GM12865 (cell line): Measurements from ENCODE around the gene UNC79.

Experiments
- DNase-seq: peaks from one replicate; pipeline ENCODE4 v3.0.0; 2010; ENCODE audit warnings: low read depth
- H3K4me3 ChIP-seq: 2 replicates; pipeline ENCODE4 v1.5.1; 2011; ENCODE audit warnings: mild to moderate bottlenecking, low read depth, low read length, control low read depth
- CTCF ChIP-seq: IDR thresholded peaks from 2 replicates; pipeline ENCODE4 v1.5.1; 2011; ENCODE audit warnings: low read length, control low read depth, low read depth, inconsistent platforms; ENCODE audit not compliant: insufficient read depth; ENCODE audit errors: missing control alignments

UNC79 gene

DNA sequence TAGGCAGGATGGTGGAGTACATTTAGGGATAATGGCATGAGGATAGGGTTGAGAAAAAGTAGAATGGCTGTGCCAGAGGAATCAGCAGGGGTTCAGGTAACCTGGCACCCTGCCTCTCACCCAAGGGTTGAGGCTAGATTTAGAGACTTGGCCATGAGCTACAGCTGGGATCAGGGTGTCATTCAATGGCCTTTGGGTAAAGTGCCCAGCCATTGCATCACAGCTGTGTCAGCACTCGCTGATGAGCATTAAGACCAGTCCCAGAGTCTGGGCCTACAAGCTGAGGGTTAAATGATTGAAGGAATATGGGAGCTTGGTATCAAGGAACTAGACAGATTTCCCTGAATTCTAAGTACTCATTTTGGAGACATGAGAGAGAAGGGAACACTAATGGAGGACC, 243.6 kb downstream of the UNC79 start:
- no peak for DNase-seq
- no peak overlapping the region for H3K4me3 ChIP-seq
- no peak for TF ChIP-seq CTCF

DNA sequence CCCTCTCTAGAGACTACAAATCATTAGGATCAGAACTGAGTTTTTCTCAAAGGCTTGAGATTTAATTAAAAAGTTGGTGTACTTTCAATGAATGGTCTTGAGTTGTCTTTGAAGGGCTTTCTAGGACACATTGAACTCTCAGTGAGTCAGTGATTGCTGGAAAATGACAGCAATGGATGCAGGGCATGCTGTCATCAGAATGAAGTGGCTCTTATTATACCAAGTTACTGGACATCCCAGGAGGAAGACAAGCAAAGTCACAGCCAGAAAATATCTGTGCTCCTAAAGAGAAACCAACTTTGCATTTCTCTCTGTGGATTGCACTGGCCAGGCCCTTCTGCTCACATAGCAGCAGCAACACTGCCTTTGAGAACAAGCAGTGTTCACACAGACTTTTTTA, 244.9 kb downstream of the UNC79 start:
- no peak overlapping the region for H3K4me3 ChIP-seq
- TF ChIP-seq CTCF: no peak
- DNase-seq: no peak

GRCh38 chr14:93676416-93676958, 245.7 kb downstream of the UNC79 start:
- TF ChIP-seq CTCF: no peak
- DNase-seq: no peak
- H3K4me3 ChIP-seq: no peak overlapping the region

DNA sequence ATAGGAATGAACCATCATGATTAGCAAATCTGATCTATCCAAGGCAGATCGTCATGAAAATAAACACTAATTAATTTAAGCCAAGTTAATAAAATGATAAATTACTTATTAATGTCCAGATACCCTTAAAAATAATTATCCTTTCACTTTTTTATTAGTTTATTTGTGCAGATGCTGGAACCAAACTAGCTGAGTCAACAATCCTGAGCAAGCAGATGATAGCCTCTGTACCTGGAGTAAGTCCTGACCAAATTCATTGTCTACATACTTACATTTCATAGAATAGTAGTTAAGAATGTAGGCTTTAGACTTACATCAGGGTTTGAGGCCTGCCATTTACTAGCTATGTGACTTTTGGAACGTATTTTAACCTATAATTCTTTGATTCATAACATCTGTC, 251.7 kb downstream of the UNC79 start:
- TF ChIP-seq CTCF: no peak
- H3K4me3 ChIP-seq: no peak overlapping the region
- no peak for DNase-seq

DNA sequence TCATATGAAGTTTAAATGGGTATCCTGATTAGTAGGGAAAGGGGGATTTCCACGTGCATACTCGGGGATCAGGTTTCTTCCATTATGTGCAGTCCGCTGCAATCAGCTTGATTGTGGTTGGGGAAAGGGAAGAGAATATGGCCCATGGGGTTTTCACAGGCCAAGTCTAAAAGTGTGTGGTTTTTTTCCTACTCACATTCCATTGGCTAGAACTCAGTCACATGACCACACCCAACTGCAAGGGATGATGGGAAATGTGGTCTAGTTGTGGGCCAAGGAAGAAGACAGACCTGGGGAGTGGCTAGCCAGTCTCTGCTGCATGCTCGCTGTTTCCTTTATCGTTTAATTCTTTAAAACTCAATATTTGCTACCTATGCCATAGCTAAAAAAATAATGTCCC, 252.5 kb downstream of the UNC79 start:
- DNase-seq: peak; percentile 12
- no peak for TF ChIP-seq CTCF
- H3K4me3 ChIP-seq: no peak overlapping the region

DNA sequence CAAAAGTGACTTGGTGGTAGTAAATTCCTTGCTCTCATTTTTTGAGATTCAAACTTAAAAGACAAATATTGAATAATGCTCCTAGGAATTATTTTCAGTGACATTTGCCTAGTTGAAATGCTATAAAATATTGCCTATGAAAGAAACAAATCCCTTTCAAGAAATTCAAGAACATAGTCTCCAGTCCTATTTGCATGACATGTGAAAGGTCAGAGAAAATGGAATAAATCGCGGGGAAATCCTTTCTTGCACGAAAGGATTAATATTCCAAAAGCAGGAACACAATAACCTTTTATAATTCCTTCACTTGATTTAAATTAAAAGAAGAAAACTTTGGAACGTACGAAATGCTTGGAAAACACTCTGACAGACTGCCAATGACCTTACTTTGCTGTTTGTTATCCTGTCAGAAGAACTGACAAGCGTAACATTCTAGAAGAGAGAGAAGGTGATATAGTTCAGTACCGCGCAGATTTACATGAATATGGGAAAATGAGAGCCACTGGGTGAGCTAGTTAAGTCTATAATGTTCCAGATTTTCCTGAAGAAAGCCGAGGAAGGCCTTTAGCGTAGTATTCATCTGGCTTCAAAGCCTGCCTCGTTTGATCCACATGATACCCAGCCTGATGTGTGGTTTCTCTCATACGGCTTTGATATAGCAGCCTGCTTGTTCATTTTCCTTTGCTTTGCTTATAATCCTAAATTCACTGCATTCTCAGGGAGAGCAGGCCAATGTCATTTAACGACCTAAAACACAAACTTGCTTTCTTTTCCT, 254.6 kb downstream of the UNC79 start:
- no peak for TF ChIP-seq CTCF
- DNase-seq: no peak
- no peak overlapping the region for H3K4me3 ChIP-seq

- TF ChIP-seq CTCF: no peak
- DNase-seq: no peak
- H3K4me3 ChIP-seq: no peak overlapping the region
These were observed 255.5 kb downstream of the UNC79 start for GRCh38 chr14:93686268-93686667.
